Mesangial cell (primary cell): ENCODE results near the gene PPHLN1. TPM values are rescaled to one million over a fixed set of nuclear protein-coding genes. Genes with fewer than 3 reads are reported as not detected.

Experiments
- total RNA-seq: library from RNA; depleted of rRNA; stranded (reverse); fragments of >200 nt; gene quantifications from 2 replicates; pipeline ENCODE4 v1.2.3, GENCODE V29; 2015

Gene PPHLN1
- total RNA-seq = 34.7 and 42.2 TPM in 2 replicates

GRCh38 chr12:42325653-42326474 is at the start of gene PPHLN1, which contains the start of gene ZCRB1:
Gene PPHLN1 (plus strand): TSS chr12:42326167. CDS start chr12:42335903, 9,736 bp downstream.
Gene ZCRB1 (minus strand): TSS chr12:42326094. CDS start chr12:42324102, 1,992 bp downstream.

Other genes starting within 250 kb of the PPHLN1 start
- 9.5 and 12.5 TPM in 2 replicates for gene GXYLT1, start 181.3 kb upstream of the PPHLN1 start, total RNA-seq
- gene YAF2, start 87.9 kb upstream of the PPHLN1 start, total RNA-seq = 5.2 and 6.5 TPM in 2 replicates
- 14.7 and 20.2 TPM in 2 replicates for gene ZCRB1, start 73 bp upstream of the PPHLN1 start, total RNA-seq